K562 (cell line): ENCODE results near the gene HHATL.

Source experiments
- ARID2 ChIP-seq: fragments of 450-650 bp; IDR thresholded peaks from 2 replicates; pipeline ENCODE4 v1.6.1; 2017; ENCODE audit warnings: antibody characterized with exemption, mild to moderate bottlenecking
- ATF1 ChIP-seq, 2 experiments: fragments of 450-650 bp in 1 of 2; IDR thresholded peaks; 2 replicates each; pipeline ENCODE4 v1.6.1; 2016; ENCODE audit warnings: missing compliant biosample characterization in 1 of 2, missing genetic modification characterization in 1 of 2
- ATF4 ChIP-seq: fragments of 450-650 bp; formaldehyde crosslinking; IDR thresholded peaks from 2 replicates; pipeline ENCODE4 v1.4.0; 2022; ENCODE audit warnings: mild to moderate bottlenecking, moderate library complexity
- BHLHE40 ChIP-seq: IDR thresholded peaks from 2 replicates; pipeline ENCODE4 v1.6.1; 2011; ENCODE audit warnings: low read length, improper control_type of control experiment
- CBX1 ChIP-seq: sonication (generic); IDR thresholded peaks from 2 replicates; pipeline ENCODE4 v1.6.1; 2016; ENCODE audit warnings: antibody characterized with exemption, low read depth, mild to moderate bottlenecking
- CHD2 ChIP-seq: IDR thresholded peaks from 2 replicates; pipeline ENCODE4 v1.6.1; 2011; ENCODE audit warnings: low read depth, low read length
- CTCF ChIP-seq, 3 experiments: IDR thresholded peaks in 2 of 3; conservative IDR thresholded peaks in 1 of 3; 2 replicates each; pipeline ENCODE4 v1.5.1; 2011 to 2012; ENCODE audit warnings: low read length in 3 of 3, mild to moderate bottlenecking in 3 of 3, control low read depth in 2 of 3, improper control_type of control experiment in 1 of 3, inconsistent platforms in 1 of 3, low read depth in 1 of 3, mixed read lengths in 1 of 3, moderate library complexity in 1 of 3; ENCODE audit not compliant: insufficient read depth in 2 of 3
- GATAD2A ChIP-seq: fragments of 450-650 bp; IDR thresholded peaks from 2 replicates; pipeline ENCODE4 v1.6.1; 2017
- POLR2AphosphoS2 ChIP-seq: IDR thresholded peaks from 2 replicates; pipeline ENCODE4 v1.6.1; 2012; ENCODE audit warnings: low read length, improper control_type of control experiment
- SETDB1 ChIP-seq: IDR thresholded peaks from one replicate; pipeline ENCODE4 v1.6.1; 2012; ENCODE audit warnings: low read length, control low read depth, inconsistent platforms
- SMARCC2 ChIP-seq: fragments of 450-650 bp; IDR thresholded peaks from 2 replicates; pipeline ENCODE4 v1.6.1; 2017; ENCODE audit warnings: antibody characterized with exemption, moderate library complexity, mild to moderate bottlenecking, low read depth
- TEAD4 ChIP-seq, 2 experiments: sonication (generic) in 1 of 2; formaldehyde crosslinking in 1 of 2; IDR thresholded peaks; 2 replicates each; pipeline versions ENCODE4 v1.6.1 to v1.8.0; 2012 to 2022; ENCODE audit warnings: borderline replicate concordance in 1 of 2, inconsistent platforms in 1 of 2, low read length in 1 of 2, mild to moderate bottlenecking in 1 of 2, missing genetic modification reagents in 1 of 2
- U2AF1 ChIP-seq: fragments of 200-400 bp; formaldehyde crosslinking; optimal IDR thresholded peaks from 2 replicates; pipeline ENCODE3; 2017; ENCODE audit warnings: mild to moderate bottlenecking, low read depth, low read length, moderate library complexity
- ZNF766 ChIP-seq: fragments of 200-800 bp; sonication (Bioruptor generic); conservative IDR thresholded peaks from 2 replicates; pipeline ENCODE4 v1.6.1; 2016; ENCODE audit warnings: missing genetic modification characterization, missing compliant biosample characterization

- TF ChIP-seq CTCF (IDR thresholded peaks at IDR 0.05 in 2 of 3, conservative IDR thresholded peaks at IDR 0.05 in 1 of 3; ENCODE audit: insufficient read depth in 2 of 3, low read depth in 1 of 3, low read length in 3 of 3), result no peak
- no peak for TF ChIP-seq ATF4 (CRISPR knock-in tag)
- no peak for TF ChIP-seq U2AF1
- TF ChIP-seq GATAD2A, result no peak
- no peak for TF ChIP-seq BHLHE40
- no peak for TF ChIP-seq ARID2
- no peak for TF ChIP-seq CHD2
- TF ChIP-seq ATF1 (CRISPR knock-in tag; IDR thresholded peaks at IDR 0.05), result no peak
- no peak for TF ChIP-seq ATF1 (tag; IDR thresholded peaks at IDR 0.05)
- no peak for TF ChIP-seq ZNF766 (CRISPR knock-in tag)
- TF ChIP-seq SETDB1, result no peak
- no peak for TF ChIP-seq POLR2AphosphoS2
- no peak for TF ChIP-seq SMARCC2
- TF ChIP-seq CBX1, result no peak
- no peak for TF ChIP-seq TEAD4 (IDR thresholded peaks at IDR 0.05; ENCODE audit: low read length)
- TF ChIP-seq TEAD4 (CRISPR knock-in tag; IDR thresholded peaks at IDR 0.05; ENCODE audit: borderline replicate concordance), result no peak
Observed at GRCh38 chr3:42697289-42698051, 5.1 kb downstream of the HHATL start.
